Naive B cell (primary cell): Measurements from ENCODE around the gene PAPLN. TPM values are rescaled to one million over a fixed set of nuclear protein-coding genes. Genes with fewer than 3 reads are reported as not detected.

Experiments used
- ATAC-seq, 2 donors: fragments of 150-1000 bp; cut with Tn5 transposase; 2 replicates each; pipeline ENCODE4 v1.10.0; 2021; ENCODE audit warnings: low read depth in 2 of 2, mild to moderate bottlenecking in 2 of 2, moderate library complexity in 2 of 2
- DNase-seq: peaks from one replicate; pipeline ENCODE4 v3.0.0; 2022
- H3K27ac Mint-ChIP-seq, 6 donors: one replicate each; pipeline ENCODE4 v1.8.0; 2020 to 2022; ENCODE audit warnings: mild to moderate bottlenecking in 6 of 6, mixed read lengths in 6 of 6, moderate library complexity in 5 of 6, inconsistent platforms in 2 of 6
- H3K27me3 Mint-ChIP-seq, 3 donors: one replicate each; pipeline ENCODE4 v1.8.0; 2021 to 2022; ENCODE audit warnings: mixed read lengths in 3 of 3, mild to moderate bottlenecking in 1 of 3
- H3K36me3 Mint-ChIP-seq, 2 donors: one replicate each; pipeline ENCODE4 v1.8.0; 2020 to 2022; ENCODE audit warnings: mixed read lengths in 2 of 2, inconsistent platforms in 1 of 2, mild to moderate bottlenecking in 1 of 2
- H3K4me1 Mint-ChIP-seq, 3 donors: one replicate each; pipeline ENCODE4 v1.8.0; 2020 to 2022; ENCODE audit warnings: mixed read lengths in 3 of 3, inconsistent platforms in 1 of 3, mild to moderate bottlenecking in 1 of 3, moderate library complexity in 1 of 3
- H3K4me3 Mint-ChIP-seq, 8 donors: one replicate each; pipeline ENCODE4 v1.8.0; 2020 to 2022; ENCODE audit warnings: mild to moderate bottlenecking in 8 of 8, mixed read lengths in 8 of 8, moderate library complexity in 8 of 8, inconsistent platforms in 2 of 8
- H3K9me3 Mint-ChIP-seq, 7 donors: one replicate each; pipeline ENCODE4 v1.8.0; 2020 to 2022; ENCODE audit warnings: mixed read lengths in 7 of 7, mild to moderate bottlenecking in 5 of 7, inconsistent platforms in 2 of 7, moderate library complexity in 1 of 7
- polyA plus RNA-seq, 6 donors: library from polyadenylated mRNA; unstranded; fragments of 300-500 nt; fragmentation: Illumina TruSeq; gene quantifications; one replicate each; pipeline ENCODE4 v1.2.3, GENCODE V29; 2021; ENCODE audit warnings: low read depth in 6 of 6

PAPLN gene
- polyA plus RNA-seq, 6 donors from 2014 or later: 0.38 to 0.76 (median 0.59) TPM; not detected in 1

GRCh38 chr14:73276836-73277235 is 39.5 kb downstream of the PAPLN start:
- Mint-ChIP-seq H3K27me3 (no peaks in the 10 kb centered on the region), H3K27ac (peak overlapping the region in 2 of 6 donors; percentile 52 to 76), H3K4me1 (peaks cover 0 to 10% (median 0%) of the 10 kb centered on the region in 3 donors), H3K36me3 (peaks cover 25 to 32% of the 10 kb centered on the region in 2 donors), H3K9me3 (no peaks in the 10 kb centered on the region), H3K4me3 (no peak overlapping the region)
- ATAC-seq (no peak), DNase-seq (no peak)

- no peaks in the 10 kb centered on the region for H3K27me3 Mint-ChIP-seq
- ATAC-seq (no peak), DNase-seq (no peak)
Measured at GRCh38 chr14:73277376-73277775, 40.1 kb downstream of the PAPLN start.

GRCh38 chr14:73280903-73281302 is 43.6 kb downstream of the PAPLN start:
- H3K4me1 Mint-ChIP-seq: peaks cover 0 to 3% (median 0%) of the 10 kb centered on the region in 3 donors
- H3K27ac Mint-ChIP-seq: no peak overlapping the region
- H3K36me3 Mint-ChIP-seq: peaks cover 39 to 50% of the 10 kb centered on the region in 2 donors
- H3K27me3 Mint-ChIP-seq: no peaks in the 10 kb centered on the region
- no peak for DNase-seq
- no peak for ATAC-seq
- no peaks in the 10 kb centered on the region for H3K9me3 Mint-ChIP-seq
- H3K4me3 Mint-ChIP-seq: no peak overlapping the region

More at GRCh38 chr14:73277376-73277775, 40.1 kb downstream of the PAPLN start:
- Mint-ChIP-seq H3K4me3 (no peak overlapping the region), H3K9me3 (no peaks in the 10 kb centered on the region), H3K4me1 (peaks cover 0 to 10% (median 0%) of the 10 kb centered on the region in 3 donors), H3K36me3 (peaks cover 31 to 38% of the 10 kb centered on the region in 2 donors), H3K27ac (no peak overlapping the region)

- H3K4me1 Mint-ChIP-seq: no peaks in the 10 kb centered on the region
- DNase-seq (no peak), ATAC-seq (no peak)
- H3K4me3 Mint-ChIP-seq: no peak overlapping the region
- H3K27ac Mint-ChIP-seq: no peak overlapping the region
- no peaks in the 10 kb centered on the region for H3K27me3 Mint-ChIP-seq
- no peaks in the 10 kb centered on the region for H3K9me3 Mint-ChIP-seq
- H3K36me3 Mint-ChIP-seq: peaks cover 31 to 45% of the 10 kb centered on the region in 2 donors
Measured at GRCh38 chr14:73283608-73284379, 46.5 kb downstream of the PAPLN start.

- ATAC-seq (no peak), DNase-seq (no peak)
- Mint-ChIP-seq H3K4me1 (no peaks in the 10 kb centered on the region), H3K4me3 (no peak overlapping the region), H3K27me3 (no peaks in the 10 kb centered on the region), H3K36me3 (peaks cover 29 to 30% of the 10 kb centered on the region in 2 donors), H3K9me3 (no peaks in the 10 kb centered on the region), H3K27ac (no peak overlapping the region)
Measured at GRCh38 chr14:73285979-73286378, 48.7 kb downstream of the PAPLN start.

- Mint-ChIP-seq H3K27ac (no peak overlapping the region), H3K4me1 (no peaks in the 10 kb centered on the region), H3K4me3 (no peak overlapping the region), H3K27me3 (no peaks in the 10 kb centered on the region), H3K36me3 (peaks cover 28 to 30% of the 10 kb centered on the region in 2 donors), H3K9me3 (no peaks in the 10 kb centered on the region)
- DNase-seq (no peak), ATAC-seq (no peak)
Measured at GRCh38 chr14:73286598-73286997, 49.3 kb downstream of the PAPLN start.

- Mint-ChIP-seq H3K4me3 (no peak overlapping the region), H3K36me3 (peaks cover 23 to 27% of the 10 kb centered on the region in 2 donors), H3K9me3 (no peaks in the 10 kb centered on the region), H3K27ac (peak overlapping the region in 2 of 6 donors; percentile 44 to 66), H3K4me1 (no peaks in the 10 kb centered on the region), H3K27me3 (no peaks in the 10 kb centered on the region)
- ATAC-seq (no peak), DNase-seq (no peak)
Measured at GRCh38 chr14:73287071-73287470, 49.8 kb downstream of the PAPLN start.

- no peaks in the 10 kb centered on the region for H3K9me3 Mint-ChIP-seq
- ATAC-seq: no peak
Measured at GRCh38 chr14:73289308-73289707, 52.0 kb downstream of the PAPLN start.

GRCh38 chr14:73289729-73290128 is 52.4 kb downstream of the PAPLN start:
- no peaks in the 10 kb centered on the region for H3K27me3 Mint-ChIP-seq
- H3K27ac Mint-ChIP-seq: no peak overlapping the region
- DNase-seq: no peak
- H3K4me3 Mint-ChIP-seq: no peak overlapping the region
- no peaks in the 10 kb centered on the region for H3K9me3 Mint-ChIP-seq
- peaks cover 7 to 24% of the 10 kb centered on the region in 2 donors for H3K36me3 Mint-ChIP-seq
- H3K4me1 Mint-ChIP-seq: no peaks in the 10 kb centered on the region
- no peak for ATAC-seq

More at GRCh38 chr14:73289308-73289707, 52.0 kb downstream of the PAPLN start:
- DNase-seq: no peak
- Mint-ChIP-seq H3K27me3 (no peaks in the 10 kb centered on the region), H3K4me3 (no peak overlapping the region), H3K27ac (peak overlapping the region in 1 of 6 donors; percentile 15), H3K36me3 (peaks cover 7 to 26% of the 10 kb centered on the region in 2 donors), H3K4me1 (no peaks in the 10 kb centered on the region)

- Mint-ChIP-seq H3K36me3 (peaks cover 7 to 24% of the 10 kb centered on the region in 2 donors), H3K4me1 (peaks cover 0 to 2% (median 0%) of the 10 kb centered on the region in 3 donors), H3K27ac (no peak overlapping the region), H3K9me3 (no peaks in the 10 kb centered on the region), H3K27me3 (no peaks in the 10 kb centered on the region), H3K4me3 (no peak overlapping the region)
- ATAC-seq (no peak), DNase-seq (no peak)
Measured at GRCh38 chr14:73290279-73290678, 53.0 kb downstream of the PAPLN start.

GRCh38 chr14:73293782-73294781 is 56.8 kb downstream of the PAPLN start:
- no peaks in the 10 kb centered on the region for H3K27me3 Mint-ChIP-seq
- DNase-seq: no peak
- ATAC-seq: no peak
- peaks cover 0 to 6% (median 4%) of the 10 kb centered on the region in 3 donors for H3K4me1 Mint-ChIP-seq
- peaks cover 0 to 17% of the 10 kb centered on the region in 2 donors for H3K36me3 Mint-ChIP-seq
- H3K4me3 Mint-ChIP-seq: peak overlapping the region in 2 of 8 donors; percentile 15 to 56
- no peaks in the 10 kb centered on the region for H3K9me3 Mint-ChIP-seq
- peak overlapping the region in 1 of 6 donors; percentile 47 for H3K27ac Mint-ChIP-seq

- H3K27ac Mint-ChIP-seq: no peak overlapping the region
- no peak overlapping the region for H3K4me3 Mint-ChIP-seq
- peak; percentile 46 for DNase-seq
- peaks cover 4 to 6% (median 4%) of the 10 kb centered on the region in 3 donors for H3K4me1 Mint-ChIP-seq
- H3K27me3 Mint-ChIP-seq: no peaks in the 10 kb centered on the region
- peaks cover 0 to 15% of the 10 kb centered on the region in 2 donors for H3K36me3 Mint-ChIP-seq
- peak; percentile 51 to 58 for ATAC-seq
- no peaks in the 10 kb centered on the region for H3K9me3 Mint-ChIP-seq
Measured at GRCh38 chr14:73295198-73295796, 58.0 kb downstream of the PAPLN start.

- no peak overlapping the region for H3K4me3 Mint-ChIP-seq
- peaks cover 0 to 8% of the 10 kb centered on the region in 2 donors for H3K36me3 Mint-ChIP-seq
- peaks cover 0 to 3% (median 0%) of the 10 kb centered on the region in 7 donors for H3K9me3 Mint-ChIP-seq
- ATAC-seq (no peak), DNase-seq (no peak)
- H3K27me3 Mint-ChIP-seq: no peaks in the 10 kb centered on the region
- H3K4me1 Mint-ChIP-seq: peaks cover 22 to 38% (median 37%) of the 10 kb centered on the region in 3 donors
- H3K27ac Mint-ChIP-seq: peak overlapping the region in 3 of 6 donors; percentile 48 to 69 (median 62)
Measured at GRCh38 chr14:73305499-73305898, 68.2 kb downstream of the PAPLN start.
